Activated T-helper 2 cell treated with anti-CD3 and anti-CD28 coated beads, Interferon-gamma antibody, Interleukin-2, Interleukin-4, amounts not matched to agents 10 μg/mL and 5 μg/mL and 100 μg/mL, durations not matched to agents 14 hours and 24 hours and 36 hours (primary cell): Measurements from ENCODE around the gene WWOX. TPM values are rescaled to one million over a fixed set of nuclear protein-coding genes. Genes with fewer than 3 reads are reported as not detected.

Experiments
- DNase-seq: peaks from one replicate; pipeline ENCODE4 v3.0.0; 2021; ENCODE audit warnings: low spot score
- H3K27ac Mint-ChIP-seq: one replicate; pipeline ENCODE4 v1.8.0; 2021; ENCODE audit warnings: mixed read lengths
- H3K27me3 Mint-ChIP-seq: one replicate; pipeline ENCODE4 v1.8.0; 2021; ENCODE audit warnings: low read depth, mixed read lengths
- H3K36me3 Mint-ChIP-seq: one replicate; pipeline ENCODE4 v1.8.0; 2021; ENCODE audit warnings: low read depth, mixed read lengths
- H3K4me1 Mint-ChIP-seq: one replicate; pipeline ENCODE4 v1.8.0; 2021; ENCODE audit warnings: low read depth, mixed read lengths
- H3K4me3 Mint-ChIP-seq: one replicate; pipeline ENCODE4 v1.8.0; 2021; ENCODE audit warnings: low read depth, mild to moderate bottlenecking, moderate library complexity, mixed read lengths
- H3K9me3 Mint-ChIP-seq: one replicate; pipeline ENCODE4 v1.8.0; 2021; ENCODE audit warnings: mixed read lengths
- intact Hi-C: fragments of 100-400 bp; cut with micrococcal nuclease; formaldehyde crosslinking; loops from one replicate; pipeline ENCODE4 v1.15.1; 2023
- total RNA-seq: library from RNA; stranded (reverse); gene quantifications from 2 replicates; pipeline ENCODE4 v1.2.3, GENCODE V29; 2022

WWOX gene
- total RNA-seq, 1 donor from 2014 or later, result 19.0 TPM

DNA sequence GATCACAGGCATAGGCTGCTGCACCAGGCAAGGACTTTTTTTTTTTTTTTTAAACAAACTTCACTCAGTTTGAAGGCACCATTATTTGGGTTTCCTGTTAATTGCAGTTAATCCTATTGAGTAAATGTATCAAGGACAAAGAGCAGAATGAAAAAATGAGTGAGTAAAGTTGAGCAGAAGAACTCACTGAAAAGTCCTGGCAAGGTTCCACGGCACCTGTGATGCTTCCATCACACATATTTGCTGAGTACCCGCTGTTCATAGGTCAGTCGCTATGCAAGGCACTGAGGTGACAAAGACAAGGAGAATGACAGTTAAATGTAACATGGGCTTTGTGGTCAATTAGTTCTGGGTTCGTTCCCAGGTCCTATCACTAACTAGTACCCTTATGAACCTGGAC, 831.1 kb downstream of the WWOX start:
- Mint-ChIP-seq H3K4me3 (no peak overlapping the region), H3K4me1 (no peaks in the 10 kb centered on the region), H3K27ac (no peak overlapping the region), H3K36me3 (no peaks in the 10 kb centered on the region), H3K9me3 (no peaks in the 10 kb centered on the region), H3K27me3 (no peaks in the 10 kb centered on the region)
- DNase-seq, result no peak
- intact Hi-C loops, result no loop called here

DNA sequence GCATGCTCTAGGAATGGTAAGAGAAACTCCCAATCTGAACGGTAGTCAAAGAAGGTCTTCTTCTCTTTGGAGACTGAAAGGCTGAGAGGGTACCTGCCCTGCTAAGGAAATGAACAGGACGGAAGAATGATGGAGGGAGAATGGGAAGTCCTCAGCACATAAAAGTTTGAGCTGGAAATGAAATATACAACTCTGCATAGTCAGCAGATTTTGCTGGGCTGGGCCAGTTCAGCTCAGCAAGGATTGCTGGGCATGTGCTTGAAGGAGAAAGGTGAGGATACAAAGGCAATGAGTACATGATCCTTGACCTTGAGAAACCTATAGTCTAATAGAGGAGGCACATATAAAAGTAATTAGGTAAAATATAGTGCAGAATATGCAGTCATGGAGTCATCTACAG, 831.8 kb downstream of the WWOX start:
- no peak overlapping the region for H3K4me3 Mint-ChIP-seq
- no peak for DNase-seq
- H3K27ac Mint-ChIP-seq, result no peak overlapping the region
- H3K36me3 Mint-ChIP-seq, result no peaks in the 10 kb centered on the region
- intact Hi-C loops, result no loop called here
- H3K9me3 Mint-ChIP-seq, result no peaks in the 10 kb centered on the region
- no peaks in the 10 kb centered on the region for H3K4me1 Mint-ChIP-seq
- no peaks in the 10 kb centered on the region for H3K27me3 Mint-ChIP-seq

- Mint-ChIP-seq H3K36me3 (no peaks in the 10 kb centered on the region), H3K4me1 (no peaks in the 10 kb centered on the region), H3K27ac (no peak overlapping the region), H3K27me3 (no peaks in the 10 kb centered on the region), H3K4me3 (no peak overlapping the region), H3K9me3 (no peaks in the 10 kb centered on the region)
- no peak for DNase-seq
- intact Hi-C loops, result no loop called here
Measured at GRCh38 chr16:78931678-78932077, 832.2 kb downstream of the WWOX start.

DNA sequence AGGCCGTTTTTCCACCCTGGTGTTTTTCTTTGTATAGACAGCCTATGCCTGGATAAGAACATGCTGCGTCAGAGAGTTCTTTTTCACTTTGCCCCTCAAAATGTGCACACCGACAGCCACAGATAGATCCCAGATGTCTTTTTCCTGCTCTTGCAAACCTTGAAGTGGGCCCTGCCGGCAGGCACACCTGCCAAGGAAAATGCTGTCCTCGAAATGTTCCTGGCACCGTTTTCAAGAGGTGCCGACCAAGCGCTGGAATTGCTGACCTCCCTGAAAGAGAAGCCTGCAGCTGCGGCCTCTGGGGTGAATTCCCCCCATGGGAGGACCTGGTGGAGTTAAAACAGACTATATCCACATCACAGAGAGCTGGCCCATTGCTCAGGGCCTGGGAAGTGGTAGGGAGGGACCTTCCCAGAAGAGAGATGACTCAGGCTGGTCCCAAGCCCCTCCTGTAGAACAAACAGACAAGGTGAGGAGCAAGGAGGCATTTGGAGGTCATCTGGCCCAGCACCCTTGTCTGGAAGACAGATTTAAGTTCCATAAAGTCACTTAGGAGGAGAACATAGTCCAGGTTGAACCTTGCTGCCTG, 833.0 kb downstream of the WWOX start:
- Mint-ChIP-seq H3K27ac (no peak overlapping the region), H3K36me3 (no peaks in the 10 kb centered on the region), H3K4me3 (no peak overlapping the region), H3K27me3 (no peaks in the 10 kb centered on the region), H3K9me3 (no peaks in the 10 kb centered on the region), H3K4me1 (no peaks in the 10 kb centered on the region)
- no peak for DNase-seq
- intact Hi-C loops, result no loop called here

DNA sequence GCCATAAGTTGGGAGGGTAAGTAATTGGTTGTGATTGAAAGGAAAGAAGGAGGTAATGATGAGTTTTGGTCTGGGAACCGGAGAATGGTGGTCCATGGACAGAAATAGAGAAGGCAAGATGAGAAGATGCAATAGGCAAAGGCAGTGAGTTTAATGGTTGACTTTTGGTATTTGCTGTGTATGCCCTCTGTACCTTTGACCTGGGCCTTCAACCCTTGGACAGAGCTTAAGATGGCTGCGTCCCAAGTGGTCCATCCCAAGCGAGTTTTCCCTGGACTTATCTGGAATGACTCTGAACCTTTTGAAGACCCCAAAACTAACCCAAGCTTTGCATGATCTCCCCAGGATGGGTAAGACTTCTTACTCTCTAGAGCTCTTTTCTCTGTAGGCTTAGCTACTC, 836.6 kb downstream of the WWOX start:
- Mint-ChIP-seq H3K27ac (no peak overlapping the region), H3K9me3 (no peaks in the 10 kb centered on the region), H3K27me3 (no peaks in the 10 kb centered on the region), H3K36me3 (no peaks in the 10 kb centered on the region), H3K4me1 (no peaks in the 10 kb centered on the region), H3K4me3 (no peak overlapping the region)
- intact Hi-C loops, result no loop called here
- DNase-seq, result no peak

GRCh38 chr16:78939597-78939996, 840.1 kb downstream of the WWOX start:
- no peak for DNase-seq
- Mint-ChIP-seq H3K27me3 (peaks cover 2% of the 10 kb centered on the region), H3K4me1 (no peaks in the 10 kb centered on the region), H3K27ac (no peak overlapping the region), H3K9me3 (no peaks in the 10 kb centered on the region), H3K36me3 (no peaks in the 10 kb centered on the region), H3K4me3 (no peak overlapping the region)
- intact Hi-C loops, result no loop called here

- Mint-ChIP-seq H3K4me3 (no peak overlapping the region), H3K4me1 (no peaks in the 10 kb centered on the region), H3K27ac (no peak overlapping the region), H3K9me3 (no peaks in the 10 kb centered on the region), H3K36me3 (no peaks in the 10 kb centered on the region), H3K27me3 (peaks cover 2% of the 10 kb centered on the region)
- no peak for DNase-seq
- intact Hi-C loops, result no loop called here
Measured at GRCh38 chr16:78942625-78943245, 843.3 kb downstream of the WWOX start.

GRCh38 chr16:78945336-78945735, 845.9 kb downstream of the WWOX start:
- Mint-ChIP-seq H3K4me3 (no peak overlapping the region), H3K27me3 (peaks cover 2% of the 10 kb centered on the region), H3K4me1 (no peaks in the 10 kb centered on the region), H3K9me3 (no peaks in the 10 kb centered on the region), H3K36me3 (no peaks in the 10 kb centered on the region), H3K27ac (no peak overlapping the region)
- intact Hi-C loops, result no loop called here
- no peak for DNase-seq

DNA sequence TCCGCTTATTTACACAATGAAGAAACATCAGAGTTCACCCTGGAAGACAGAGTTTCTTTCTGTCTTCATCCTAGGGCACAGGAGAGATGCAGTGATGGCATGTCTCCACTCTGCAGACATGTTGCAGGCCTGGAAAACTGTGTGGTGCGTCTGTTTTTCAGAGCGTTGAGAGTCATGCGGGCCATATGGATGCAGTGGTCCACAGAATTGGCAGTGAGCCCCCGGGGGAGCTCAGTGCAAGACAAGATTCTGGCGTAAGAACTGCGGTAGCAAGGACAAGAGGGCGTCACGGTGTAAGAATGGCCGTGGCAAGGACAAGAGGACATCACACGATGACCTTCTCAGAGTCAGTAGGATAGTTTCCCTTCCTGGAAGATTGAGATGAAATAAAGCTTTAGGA, 847.1 kb downstream of the WWOX start:
- H3K4me3 Mint-ChIP-seq, result no peak overlapping the region
- intact Hi-C loops, result no loop called here
- no peaks in the 10 kb centered on the region for H3K4me1 Mint-ChIP-seq
- H3K9me3 Mint-ChIP-seq, result no peaks in the 10 kb centered on the region
- peaks cover 2% of the 10 kb centered on the region for H3K27me3 Mint-ChIP-seq
- DNase-seq, result no peak
- no peaks in the 10 kb centered on the region for H3K36me3 Mint-ChIP-seq
- H3K27ac Mint-ChIP-seq, result no peak overlapping the region

DNA sequence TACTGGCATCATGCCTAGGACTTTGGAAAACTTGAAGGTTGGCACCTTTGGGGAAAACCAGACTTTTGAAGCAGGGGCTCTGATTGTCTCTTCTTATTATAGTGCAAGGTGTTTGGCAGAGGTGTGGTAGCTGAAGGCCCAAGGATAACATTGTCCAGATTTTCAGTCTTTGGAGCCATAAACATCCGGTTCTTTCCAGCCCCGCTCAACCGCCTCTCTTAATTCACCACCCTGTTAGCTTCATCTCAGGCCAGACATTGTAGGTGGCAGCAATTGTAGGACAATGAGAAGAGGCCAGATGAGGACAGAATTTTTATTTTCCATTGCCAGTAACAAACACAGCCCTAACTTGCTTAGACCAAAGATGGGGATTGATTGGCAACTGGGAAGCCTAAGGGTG, 851.3 kb downstream of the WWOX start:
- peaks cover 3% of the 10 kb centered on the region for H3K27me3 Mint-ChIP-seq
- H3K27ac Mint-ChIP-seq, result no peak overlapping the region
- no peaks in the 10 kb centered on the region for H3K36me3 Mint-ChIP-seq
- no peak overlapping the region for H3K4me3 Mint-ChIP-seq
- DNase-seq, result no peak
- peaks cover 3% of the 10 kb centered on the region for H3K9me3 Mint-ChIP-seq
- no peaks in the 10 kb centered on the region for H3K4me1 Mint-ChIP-seq
- intact Hi-C loops, result no loop called here

- H3K9me3 Mint-ChIP-seq, result peaks cover 3% of the 10 kb centered on the region
- H3K27ac Mint-ChIP-seq, result no peak overlapping the region
- H3K36me3 Mint-ChIP-seq, result no peaks in the 10 kb centered on the region
- peaks cover 3% of the 10 kb centered on the region for H3K27me3 Mint-ChIP-seq
- no peak for DNase-seq
- intact Hi-C loops, result no loop called here
- H3K4me1 Mint-ChIP-seq, result peaks cover 3% of the 10 kb centered on the region
- H3K4me3 Mint-ChIP-seq, result no peak overlapping the region
Measured at GRCh38 chr16:78952630-78953029, 853.2 kb downstream of the WWOX start.

DNA sequence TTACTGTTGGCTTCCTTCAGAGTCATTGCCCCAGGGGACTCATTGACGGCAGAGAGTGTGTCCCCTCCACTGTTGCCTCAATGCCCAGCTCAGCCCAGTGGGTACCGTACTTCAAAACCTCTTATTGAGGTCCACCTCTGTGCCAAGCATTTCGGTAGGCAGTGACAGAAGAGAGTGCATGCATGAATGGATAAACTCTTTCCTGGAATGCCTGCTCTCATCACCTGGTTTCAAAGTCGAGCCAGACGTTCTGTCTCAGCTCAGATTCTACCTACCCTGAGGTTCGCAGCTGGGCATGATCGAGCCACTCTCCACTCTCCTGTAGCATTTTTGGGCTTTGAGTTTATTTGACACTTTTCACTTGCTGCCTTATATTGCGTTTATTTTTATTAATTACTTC, 854.1 kb downstream of the WWOX start:
- intact Hi-C loops, result no loop called here
- H3K36me3 Mint-ChIP-seq, result no peaks in the 10 kb centered on the region
- peaks cover 3% of the 10 kb centered on the region for H3K27me3 Mint-ChIP-seq
- no peak overlapping the region for H3K27ac Mint-ChIP-seq
- H3K4me3 Mint-ChIP-seq, result no peak overlapping the region
- no peak for DNase-seq
- peaks cover 3% of the 10 kb centered on the region for H3K9me3 Mint-ChIP-seq
- H3K4me1 Mint-ChIP-seq, result peaks cover 6% of the 10 kb centered on the region

- H3K36me3 Mint-ChIP-seq, result no peaks in the 10 kb centered on the region
- H3K27me3 Mint-ChIP-seq, result peaks cover 3% of the 10 kb centered on the region
- H3K4me3 Mint-ChIP-seq, result no peak overlapping the region
Measured at GRCh38 chr16:78955206-78955605, 855.8 kb downstream of the WWOX start.

DNA sequence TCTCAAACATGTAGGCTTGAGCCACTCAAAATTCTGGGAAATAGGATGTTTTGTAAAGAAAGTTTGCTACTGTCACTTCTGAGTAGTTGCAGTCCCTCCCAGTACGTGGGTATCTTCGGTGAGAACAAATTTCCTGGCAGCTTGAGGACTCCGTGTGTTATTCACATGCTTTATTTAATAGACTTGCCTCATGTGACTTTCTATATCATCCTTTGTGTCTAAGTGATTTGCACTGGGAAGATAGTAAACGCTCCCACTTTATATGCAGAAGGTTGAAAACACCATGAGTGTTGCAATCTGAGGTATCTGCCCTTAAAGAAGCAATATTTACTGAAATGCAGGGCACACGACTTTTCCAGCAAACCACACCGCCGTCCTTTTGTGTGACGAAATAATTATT, 857.4 kb downstream of the WWOX start:
- Mint-ChIP-seq H3K27ac (no peak overlapping the region), H3K4me3 (no peak overlapping the region), H3K9me3 (peaks cover 7% of the 10 kb centered on the region), H3K36me3 (no peaks in the 10 kb centered on the region), H3K4me1 (peaks cover 10% of the 10 kb centered on the region), H3K27me3 (peaks cover 3% of the 10 kb centered on the region)
- intact Hi-C loops, result no loop called here
- DNase-seq, result no peak

More at GRCh38 chr16:78955206-78955605, 855.8 kb downstream of the WWOX start:
- no peak overlapping the region for H3K27ac Mint-ChIP-seq
- DNase-seq, result no peak
- peaks cover 3% of the 10 kb centered on the region for H3K9me3 Mint-ChIP-seq
- intact Hi-C loops, result no loop called here
- peaks cover 6% of the 10 kb centered on the region for H3K4me1 Mint-ChIP-seq
